PC-9 (cell line): ENCODE data around the gene B9D1.

Experiments used
- EZH2 ChIP-seq: fragments of 200-600 bp; sonication (generic); IDR thresholded peaks from 2 replicates; pipeline ENCODE4 v1.8.0; 2017; ENCODE audit warnings: antibody characterized with exemption, low read depth
- TF ChIP-seq, protein P1 (sequence below): fragments of 200-600 bp; sonication (generic); conservative IDR thresholded peaks from 2 replicates; pipeline ENCODE4 v1.6.1; 2017; ENCODE audit warnings: mixed run types, antibody characterized with exemption, mild to moderate bottlenecking, moderate library complexity

DNA sequence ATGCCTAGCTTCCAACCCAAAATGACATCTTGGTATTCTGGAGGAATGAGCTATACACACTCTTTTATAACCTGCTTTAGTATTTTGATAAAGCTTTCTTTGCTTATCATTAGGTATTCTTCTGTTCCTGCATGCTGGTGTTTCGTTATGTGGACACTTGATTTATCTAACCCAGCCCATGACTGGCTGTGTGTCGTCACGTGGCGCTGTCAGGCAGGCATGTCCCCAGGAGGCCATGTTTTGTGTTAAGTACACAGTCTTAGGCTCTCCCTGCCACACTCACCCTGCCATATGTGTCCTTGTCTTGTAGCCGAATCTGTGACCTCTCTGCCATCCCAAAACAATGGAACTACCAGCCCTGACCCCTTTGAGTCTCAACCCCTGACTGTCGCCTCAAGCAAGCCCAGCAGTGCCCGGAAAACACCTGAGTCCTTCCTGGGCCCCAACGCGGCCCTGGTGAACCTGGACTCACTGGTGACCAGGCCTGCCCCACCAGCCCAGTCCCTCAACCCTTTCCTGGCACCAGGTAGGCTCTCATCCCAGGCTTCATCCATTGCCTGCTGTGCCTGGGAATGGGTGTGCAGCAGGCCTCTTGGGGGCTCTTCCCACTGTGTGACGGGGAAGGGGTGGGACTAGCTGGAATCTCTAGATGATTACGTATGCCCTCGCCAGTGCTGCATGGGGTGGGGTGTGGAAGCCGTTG, 30.8 kb downstream of the B9D1 start:
- TF ChIP-seq, protein P1, sequence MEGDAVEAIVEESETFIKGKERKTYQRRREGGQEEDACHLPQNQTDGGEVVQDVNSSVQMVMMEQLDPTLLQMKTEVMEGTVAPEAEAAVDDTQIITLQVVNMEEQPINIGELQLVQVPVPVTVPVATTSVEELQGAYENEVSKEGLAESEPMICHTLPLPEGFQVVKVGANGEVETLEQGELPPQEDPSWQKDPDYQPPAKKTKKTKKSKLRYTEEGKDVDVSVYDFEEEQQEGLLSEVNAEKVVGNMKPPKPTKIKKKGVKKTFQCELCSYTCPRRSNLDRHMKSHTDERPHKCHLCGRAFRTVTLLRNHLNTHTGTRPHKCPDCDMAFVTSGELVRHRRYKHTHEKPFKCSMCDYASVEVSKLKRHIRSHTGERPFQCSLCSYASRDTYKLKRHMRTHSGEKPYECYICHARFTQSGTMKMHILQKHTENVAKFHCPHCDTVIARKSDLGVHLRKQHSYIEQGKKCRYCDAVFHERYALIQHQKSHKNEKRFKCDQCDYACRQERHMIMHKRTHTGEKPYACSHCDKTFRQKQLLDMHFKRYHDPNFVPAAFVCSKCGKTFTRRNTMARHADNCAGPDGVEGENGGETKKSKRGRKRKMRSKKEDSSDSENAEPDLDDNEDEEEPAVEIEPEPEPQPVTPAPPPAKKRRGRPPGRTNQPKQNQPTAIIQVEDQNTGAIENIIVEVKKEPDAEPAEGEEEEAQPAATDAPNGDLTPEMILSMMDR: no peak
- no peak for TF ChIP-seq EZH2
